Right lobe of liver (tissue), 6 donors: ENCODE measurements around the gene PHKG2. TPM values are rescaled to one million over a fixed set of nuclear protein-coding genes. Genes with fewer than 3 reads are reported as not detected.

Experiments used
- ATAC-seq, 4 donors: fragments of 200-7000 bp; cut with Tn5 transposase; one replicate each; pipeline ENCODE4 v1.9.1; 2020; ENCODE audit warnings: mild to moderate bottlenecking in 4 of 4, moderate library complexity in 4 of 4
- DNase-seq, 3 donors: peaks; one replicate each; pipeline ENCODE4 v3.0.0-alpha.2; 2020
- H3K27ac ChIP-seq, 3 donors: fragments of 200-600 bp; one replicate each; pipeline ENCODE4 v1.8.0; 2022
- H3K27me3 ChIP-seq, 2 donors: fragments of 200-600 bp; one replicate each; pipeline ENCODE4 v1.8.0; 2022
- H3K36me3 ChIP-seq, 4 donors: fragments of 200-600 bp; sonication (generic) in 1 of 4; one replicate each; pipeline versions ENCODE4 v1.5.1 to v1.8.0; 2017 to 2022; ENCODE audit warnings: control low read depth in 1 of 4
- H3K4me1 ChIP-seq, 4 donors: fragments of 200-600 bp; sonication (generic) in 1 of 4; one replicate each; pipeline versions ENCODE4 v1.5.1 to v1.8.0; 2017 to 2022; ENCODE audit warnings: control low read depth in 1 of 4
- H3K4me3 ChIP-seq, 3 donors: fragments of 200-600 bp; one replicate each; pipeline ENCODE4 v1.8.0; 2022
- H3K9me3 ChIP-seq, 4 donors: fragments of 200-600 bp; sonication (generic) in 1 of 4; one replicate each; pipeline versions ENCODE4 v1.5.1 to v1.8.0; 2017 to 2022; ENCODE audit warnings: control low read depth in 1 of 4
- POLR2A ChIP-seq: fragments of 450-650 bp; IDR thresholded peaks from one replicate; pipeline ENCODE4 v1.6.1; 2017; ENCODE audit warnings: antibody characterized with exemption, mild to moderate bottlenecking
- WGBS: methylation state at CpG from one replicate; pipeline ENCODE4 v1.1.6; 2018; ENCODE audit warnings: low coverage, low lambda C conversion rate; ENCODE audit not compliant: insufficient coverage; ENCODE audit errors: missing lambda C conversion rate; 5-methylcytosine and 5-hydroxymethylcytosine counted together
- intact Hi-C, 2 donors: fragments of 100-400 bp; cut with DNase I; formaldehyde crosslinking; loops; one replicate each; pipeline versions ENCODE4 v1.11.2 to v1.14.1; 2022
- total RNA-seq, 6 experiments: library from RNA; depleted of rRNA in 2 of 6; stranded (reverse); fragments of >200 nt in 2 of 6; fragmentation: NEBNext Ultra II Directional in 3 of 6; extraction: Animal tissue kit (Norgen Biotek cat#: 25700) in 3 of 6; gene quantifications; one replicate each; pipeline versions ENCODE4 v1.1.0 to v1.2.4, GENCODE V29; 2016 to 2023
- TF ChIP-seq, protein P1 (sequence below), 4 donors: fragments of 200-600 bp in 3 of 4; fragments of 450-650 bp in 1 of 4; IDR thresholded peaks; one replicate each; pipeline versions ENCODE4 v1.5.1 to v1.8.0; 2016 to 2022; ENCODE audit warnings: antibody characterized with exemption in 4 of 4, mild to moderate bottlenecking in 2 of 4
- donor health status: DM: no; HTN: yes; CAD: no.
- donor health status: DM: no; HTN: no; CAD: no.
- donor health status: DM: no; HTN: no; CAD: no.
- donor health status: DM: no; HTN: yes; CAD: no.
- donor health status: DM: no; HTN: yes; CAD: no.

The PHKG2 gene
- total RNA-seq, 6 experiments from 2014 or later, result 17.1 to 22.1 (median 18.4) TPM

GRCh38 chr16:30710971-30711370, 37.3 kb upstream of the PHKG2 start:
- ATAC-seq, result no peak
- Histone ChIP-seq H3K9me3 (no peaks in the 10 kb centered on the region), H3K27ac (no peak overlapping the region), H3K4me1 (peaks cover 0 to 10% (median 0%) of the 10 kb centered on the region in 4 donors), H3K36me3 (peaks cover 30 to 100% (median 76%) of the 10 kb centered on the region in 4 donors), H3K4me3 (no peak overlapping the region), H3K27me3 (no peaks in the 10 kb centered on the region)
- WGBS, result 84% methylated on average over 4 of the region's 4 CpGs
- DNase-seq, result no peak
- TF ChIP-seq POLR2A, result no peak
- TF ChIP-seq, protein P1, sequence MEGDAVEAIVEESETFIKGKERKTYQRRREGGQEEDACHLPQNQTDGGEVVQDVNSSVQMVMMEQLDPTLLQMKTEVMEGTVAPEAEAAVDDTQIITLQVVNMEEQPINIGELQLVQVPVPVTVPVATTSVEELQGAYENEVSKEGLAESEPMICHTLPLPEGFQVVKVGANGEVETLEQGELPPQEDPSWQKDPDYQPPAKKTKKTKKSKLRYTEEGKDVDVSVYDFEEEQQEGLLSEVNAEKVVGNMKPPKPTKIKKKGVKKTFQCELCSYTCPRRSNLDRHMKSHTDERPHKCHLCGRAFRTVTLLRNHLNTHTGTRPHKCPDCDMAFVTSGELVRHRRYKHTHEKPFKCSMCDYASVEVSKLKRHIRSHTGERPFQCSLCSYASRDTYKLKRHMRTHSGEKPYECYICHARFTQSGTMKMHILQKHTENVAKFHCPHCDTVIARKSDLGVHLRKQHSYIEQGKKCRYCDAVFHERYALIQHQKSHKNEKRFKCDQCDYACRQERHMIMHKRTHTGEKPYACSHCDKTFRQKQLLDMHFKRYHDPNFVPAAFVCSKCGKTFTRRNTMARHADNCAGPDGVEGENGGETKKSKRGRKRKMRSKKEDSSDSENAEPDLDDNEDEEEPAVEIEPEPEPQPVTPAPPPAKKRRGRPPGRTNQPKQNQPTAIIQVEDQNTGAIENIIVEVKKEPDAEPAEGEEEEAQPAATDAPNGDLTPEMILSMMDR (IDR thresholded peaks at IDR 0.05), result no peak
- intact Hi-C loops, result no loop called here

DNA sequence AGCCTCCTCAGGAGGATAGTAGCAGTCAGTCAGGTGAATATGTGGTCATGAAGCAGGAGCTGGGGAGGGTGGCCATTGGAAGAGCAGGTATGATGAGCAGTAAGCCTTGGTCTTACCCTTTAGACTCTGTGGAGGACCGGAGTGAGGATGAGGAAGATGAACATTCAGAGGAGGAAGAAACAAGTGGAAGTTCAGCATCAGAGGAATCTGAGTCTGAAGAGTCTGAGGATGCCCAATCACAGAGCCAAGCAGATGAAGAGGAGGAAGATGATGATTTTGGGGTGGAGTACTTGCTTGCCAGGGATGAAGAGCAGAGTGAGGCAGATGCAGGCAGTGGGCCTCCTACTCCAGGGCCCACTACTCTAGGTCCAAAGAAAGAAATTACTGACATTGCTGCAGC, 36.5 kb upstream of the PHKG2 start:
- 73% methylated on average over 1 of the region's 1 CpG for whole genome bisulfite sequencing
- Histone ChIP-seq H3K36me3 (peaks cover 30 to 98% (median 73%) of the 10 kb centered on the region in 4 donors), H3K27ac (no peak overlapping the region), H3K9me3 (no peaks in the 10 kb centered on the region), H3K4me3 (no peak overlapping the region), H3K4me1 (peaks cover 0 to 10% (median 0%) of the 10 kb centered on the region in 4 donors), H3K27me3 (no peaks in the 10 kb centered on the region)
- no peak for TF ChIP-seq POLR2A
- TF ChIP-seq, protein P1 (IDR thresholded peaks at IDR 0.05), result no peak
- intact Hi-C loops, result no loop called here
- DNase-seq (no peak), ATAC-seq (no peak)

- Histone ChIP-seq H3K27me3 (no peaks in the 10 kb centered on the region), H3K36me3 (peaks cover 35 to 96% (median 66%) of the 10 kb centered on the region in 4 donors), H3K4me1 (peaks cover 0 to 10% (median 0%) of the 10 kb centered on the region in 4 donors), H3K27ac (peak overlapping the region in 1 of 3 donors; percentile 15), H3K9me3 (no peaks in the 10 kb centered on the region), H3K4me3 (no peak overlapping the region)
- ATAC-seq, result peak; percentile 26 to 39 (median 34)
- 72% methylated on average over 14 of the region's 17 CpGs for WGBS
- no peak for DNase-seq
- TF ChIP-seq POLR2A, result no peak
- TF ChIP-seq, protein P1 (IDR thresholded peaks at IDR 0.05), result no peak
- intact Hi-C loops, result no loop called here
Measured at GRCh38 chr16:30715750-30716445, 32.3 kb upstream of the PHKG2 start.

GRCh38 chr16:30720086-30720485, 28.1 kb upstream of the PHKG2 start:
- Histone ChIP-seq H3K9me3 (no peaks in the 10 kb centered on the region), H3K4me1 (peaks cover 0 to 12% (median 0%) of the 10 kb centered on the region in 4 donors), H3K4me3 (no peak overlapping the region), H3K36me3 (peaks cover 22 to 95% (median 66%) of the 10 kb centered on the region in 4 donors), H3K27ac (no peak overlapping the region), H3K27me3 (no peaks in the 10 kb centered on the region)
- no peak for ATAC-seq
- WGBS, result 87% methylated on average over 10 of the region's 11 CpGs
- intact Hi-C loops, result no loop called here
- TF ChIP-seq, protein P1 (IDR thresholded peaks at IDR 0.05), result no peak
- no peak for TF ChIP-seq POLR2A
- DNase-seq, result no peak
